Stomach smooth muscle (tissue), 2 donors: Measurements from ENCODE around the gene FAM83G.
"Not testable (repeated sequence)": the region's sequence is repeated elsewhere in the genome, so short reads cannot be mapped to it uniquely, and the experiment has no call there.

Experiments used
- H3K27ac ChIP-seq: one replicate; pipeline ENCODE4 v1.7.0; 2013; ENCODE audit warnings: mild to moderate bottlenecking, low read length, inconsistent platforms
- H3K27me3 ChIP-seq, 2 donors: one replicate each; pipeline ENCODE4 v1.7.0; 2013; ENCODE audit warnings: low read length in 2 of 2; ENCODE audit not compliant: insufficient read depth in 2 of 2, control insufficient read depth in 1 of 2
- H3K36me3 ChIP-seq, 2 donors: one replicate each; pipeline ENCODE4 v1.7.0; 2013; ENCODE audit warnings: low read length in 2 of 2; ENCODE audit not compliant: control insufficient read depth in 2 of 2, insufficient read depth in 2 of 2
- H3K4me1 ChIP-seq: one replicate; pipeline ENCODE4 v1.7.0; 2013; ENCODE audit warnings: low read length; ENCODE audit not compliant: control insufficient read depth, insufficient read depth
- H3K4me3 ChIP-seq, 2 donors: one replicate each; pipeline ENCODE4 v1.7.0; 2013; ENCODE audit warnings: low read length in 2 of 2
- H3K9ac ChIP-seq, 2 donors: one replicate each; pipeline ENCODE4 v1.7.0; 2013; ENCODE audit warnings: low read length in 2 of 2, mild to moderate bottlenecking in 1 of 2
- H3K9me3 ChIP-seq, 2 donors: one replicate each; pipeline ENCODE4 v1.7.0; 2013; ENCODE audit warnings: low read length in 2 of 2; ENCODE audit not compliant: control insufficient read depth in 2 of 2
- donor health status: healthy.
- donor health status: Pancreatic carcinoma.

Gene FAM83G

GRCh38 chr17:19004421-19005136, at the start of gene FAM83G:
TSS of gene FAM83G (minus strand) at chr17:19004764. CDS start at chr17:19004041, 723 bp downstream.
- Histone ChIP-seq H3K36me3 (no peaks in the 10 kb centered on the region), H3K9me3 (peaks cover 0 to 6% of the 10 kb centered on the region in 2 donors), H3K4me1 (peaks cover 9% of the 10 kb centered on the region), H3K4me3 (peak within 1 kb of the TSS; percentile 65 to 76), H3K27ac (no peak within 1 kb of the TSS), H3K27me3 (no peaks in the 10 kb centered on the region), H3K9ac (peak within 1 kb of the TSS; percentile 76 to 81)

- H3K9ac ChIP-seq, H3K27me3 ChIP-seq, H3K4me1 ChIP-seq, H3K9me3 ChIP-seq, H3K36me3 ChIP-seq, H3K27ac ChIP-seq, H3K4me3 ChIP-seq: not testable (repeated sequence)
Observed at GRCh38 chr17:19048826-19049225, 44.3 kb upstream of the FAM83G start.

GRCh38 chr17:19047510-19047909, 42.9 kb upstream of the FAM83G start:
- not testable (repeated sequence) for H3K27ac ChIP-seq, H3K4me1 ChIP-seq, H3K4me3 ChIP-seq, H3K36me3 ChIP-seq, H3K9ac ChIP-seq, H3K27me3 ChIP-seq, H3K9me3 ChIP-seq

- H3K9me3 ChIP-seq, H3K36me3 ChIP-seq, H3K9ac ChIP-seq, H3K4me3 ChIP-seq, H3K27ac ChIP-seq, H3K27me3 ChIP-seq, H3K4me1 ChIP-seq: not testable (repeated sequence)
Observed at GRCh38 chr17:19046782-19047375, 42.3 kb upstream of the FAM83G start, which contains the start of gene GRAP. TSS of gene GRAP (minus strand) at chr17:19046957. CDS start at chr17:19046926, 31 bp downstream.

GRCh38 chr17:19044643-19045042, 40.1 kb upstream of the FAM83G start:
- not testable (repeated sequence) for H3K27ac ChIP-seq, H3K4me3 ChIP-seq, H3K36me3 ChIP-seq, H3K27me3 ChIP-seq, H3K9ac ChIP-seq, H3K4me1 ChIP-seq, H3K9me3 ChIP-seq

- H3K36me3 ChIP-seq, H3K4me1 ChIP-seq, H3K9me3 ChIP-seq, H3K9ac ChIP-seq, H3K27ac ChIP-seq, H3K4me3 ChIP-seq, H3K27me3 ChIP-seq: not testable (repeated sequence)
Observed at GRCh38 chr17:19043032-19043431, 38.5 kb upstream of the FAM83G start.

GRCh38 chr17:19042369-19042768, 37.8 kb upstream of the FAM83G start:
- not testable (repeated sequence) for H3K9me3 ChIP-seq, H3K9ac ChIP-seq, H3K4me3 ChIP-seq, H3K27ac ChIP-seq, H3K27me3 ChIP-seq, H3K36me3 ChIP-seq, H3K4me1 ChIP-seq

GRCh38 chr17:19041871-19042270, 37.3 kb upstream of the FAM83G start:
- H3K9me3 ChIP-seq, H3K27me3 ChIP-seq, H3K27ac ChIP-seq, H3K4me1 ChIP-seq, H3K4me3 ChIP-seq, H3K9ac ChIP-seq, H3K36me3 ChIP-seq: not testable (repeated sequence)

GRCh38 chr17:19040350-19040749, 35.8 kb upstream of the FAM83G start:
- H3K9me3 ChIP-seq, H3K27me3 ChIP-seq, H3K4me1 ChIP-seq, H3K27ac ChIP-seq, H3K36me3 ChIP-seq, H3K9ac ChIP-seq, H3K4me3 ChIP-seq: not testable (repeated sequence)

GRCh38 chr17:19038730-19039129, 34.2 kb upstream of the FAM83G start:
- H3K27ac ChIP-seq, H3K4me3 ChIP-seq, H3K36me3 ChIP-seq, H3K4me1 ChIP-seq, H3K9me3 ChIP-seq, H3K9ac ChIP-seq, H3K27me3 ChIP-seq: not testable (repeated sequence)

GRCh38 chr17:19038007-19038406, 33.4 kb upstream of the FAM83G start:
- not testable (repeated sequence) for H3K27ac ChIP-seq, H3K9ac ChIP-seq, H3K4me3 ChIP-seq, H3K36me3 ChIP-seq, H3K4me1 ChIP-seq, H3K27me3 ChIP-seq, H3K9me3 ChIP-seq
